ENCODE measurements around the gene DUSP7.

- TF ChIP-seq POLR2AphosphoS5 (IDR thresholded peaks at IDR 0.05; ENCODE audit: low read depth, low read length) (no peak), POLR2A (IDR thresholded peaks at IDR 0.05; ENCODE audit: low read depth, low read length) (no peak), TAF1 (IDR thresholded peaks at IDR 0.05; ENCODE audit: borderline replicate concordance, low read depth, low read length) (no peak)
Observed at GRCh38 chr3:52030714-52031310, 25.6 kb downstream of the DUSP7 start.
